Activated T-cell treated with anti-CD3 and anti-CD28 coated beads, Interleukin-2, amount 50 U/mL, for 1 hour (primary cell): ENCODE measurements around the gene RAPGEF2.
"Not testable (repeated sequence)": the region's sequence is repeated elsewhere in the genome, so short reads cannot be mapped to it uniquely, and the experiment has no call there.

Experiments
- DNase-seq: peaks from one replicate; pipeline ENCODE4 v3.0.0-alpha.2; 2020

The RAPGEF2 gene

GRCh38 chr4:159101988-159102621 is 774 bp upstream of the RAPGEF2 start:
- DNase-seq = no peak

DNA sequence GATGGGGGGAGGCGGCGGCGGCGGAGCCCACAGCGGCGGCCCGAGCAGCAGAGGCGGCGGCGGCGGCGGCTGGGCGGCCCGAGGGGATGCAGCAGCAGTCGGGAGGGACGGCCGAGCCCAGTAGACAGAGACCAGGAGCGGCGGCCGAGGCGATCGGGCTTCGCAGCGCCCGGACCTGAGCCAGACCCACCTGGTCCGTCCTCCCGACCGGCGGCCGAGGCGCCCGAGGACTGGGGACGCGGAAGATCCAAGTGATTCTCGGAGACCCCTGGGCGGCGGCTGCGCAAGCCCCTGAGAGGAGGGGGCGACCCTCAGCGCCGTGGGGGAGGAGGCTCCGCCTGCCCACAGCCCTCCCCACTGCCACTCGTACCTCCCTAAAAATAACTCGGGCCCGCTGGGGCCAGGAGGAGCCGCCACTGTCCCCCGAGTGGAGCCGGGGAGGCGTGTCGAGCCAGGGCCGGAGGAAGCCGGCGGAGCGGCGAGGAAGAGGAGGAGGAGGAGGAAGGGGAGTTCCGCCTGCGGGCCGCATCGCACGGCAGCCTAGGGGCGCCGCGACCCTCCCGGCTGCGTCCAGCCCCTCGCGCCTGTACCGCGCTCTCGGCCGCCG is 608 bp downstream of the RAPGEF2 start:
- no peak for DNase-seq

DNA sequence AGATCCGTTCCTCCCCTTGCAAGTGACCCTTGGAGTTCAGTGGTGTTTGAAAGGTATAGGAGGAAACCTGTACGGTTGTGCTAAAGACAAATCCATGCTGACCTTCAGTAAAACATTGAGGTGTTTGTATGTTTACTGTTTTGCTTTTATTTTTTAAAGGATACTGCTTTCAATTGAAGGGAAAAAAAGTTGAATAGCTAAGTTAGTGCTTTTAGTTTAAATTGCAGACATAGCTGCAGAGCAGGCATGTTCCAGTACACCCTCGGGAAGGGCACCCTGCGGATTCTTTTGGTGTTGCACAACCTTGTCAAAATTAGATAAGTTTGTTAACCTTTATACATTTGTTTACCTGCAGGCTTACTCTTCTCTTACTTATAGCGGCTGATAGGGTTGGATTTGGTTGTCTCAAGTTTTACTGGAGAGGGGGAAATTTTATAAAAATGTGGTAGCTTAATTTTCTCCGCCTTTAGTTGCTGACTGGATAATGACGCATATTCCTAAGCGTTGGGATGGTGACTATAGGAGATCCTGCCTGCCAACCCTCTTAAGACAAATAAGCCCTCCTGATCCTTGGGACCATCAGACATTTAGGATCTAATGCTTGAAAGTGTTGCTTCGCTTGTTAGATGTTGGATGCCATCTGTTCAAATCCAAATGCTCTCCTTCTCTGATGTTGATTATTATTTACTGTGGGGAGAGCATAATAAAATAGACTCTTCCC is 2.0 kb downstream of the RAPGEF2 start:
- no peak for DNase-seq

GRCh38 chr4:159105761-159106243 is 2.9 kb downstream of the RAPGEF2 start:
- no peak for DNase-seq

DNA sequence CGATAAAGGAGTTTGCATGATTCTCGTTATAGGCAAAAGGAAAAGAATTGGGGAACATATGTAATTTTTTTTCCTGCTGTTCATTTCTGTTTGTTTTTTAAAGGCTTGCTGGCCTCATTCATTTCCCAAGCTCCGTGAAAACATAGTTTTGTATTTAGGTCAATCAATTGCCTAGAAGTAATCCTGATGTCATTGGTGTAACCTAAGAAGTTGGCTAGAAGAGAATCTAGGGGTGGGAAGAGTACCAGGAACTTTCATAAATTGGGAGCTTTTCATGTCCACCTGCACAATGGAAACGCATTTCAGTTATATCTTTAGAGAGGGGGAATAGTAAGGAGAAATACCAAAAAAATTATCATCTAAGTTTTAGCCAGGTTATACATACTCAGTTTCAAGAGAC is 3.8 kb downstream of the RAPGEF2 start:
- DNase-seq = no peak

- no peak for DNase-seq
Measured at GRCh38 chr4:159107203-159107925, 4.5 kb downstream of the RAPGEF2 start.

- no peak for DNase-seq
Measured at GRCh38 chr4:159108124-159108523, 5.2 kb downstream of the RAPGEF2 start.

- DNase-seq = no peak
Measured at GRCh38 chr4:159110961-159111360, 8.1 kb downstream of the RAPGEF2 start.

DNA sequence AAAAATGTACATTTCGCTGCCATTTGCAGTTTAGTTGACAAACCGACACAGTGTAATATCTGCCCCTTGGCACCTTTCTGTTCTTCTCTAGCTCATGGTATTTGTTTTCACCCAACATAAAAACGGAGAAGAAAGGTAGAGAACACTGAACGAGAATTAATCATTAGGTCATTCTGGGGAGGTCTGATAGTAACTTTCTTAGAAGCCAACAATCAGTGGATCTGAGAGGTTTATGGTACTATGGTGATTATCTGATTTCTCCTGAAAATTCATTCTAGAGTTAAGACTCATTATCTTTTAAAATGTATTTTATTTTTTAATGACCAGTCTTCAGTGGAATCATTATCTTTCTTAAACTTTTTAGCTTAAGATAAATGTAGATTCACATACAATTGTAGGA is 8.5 kb downstream of the RAPGEF2 start:
- no peak for DNase-seq

GRCh38 chr4:159113366-159113765 is 10.5 kb downstream of the RAPGEF2 start:
- DNase-seq = not testable (repeated sequence)

DNA sequence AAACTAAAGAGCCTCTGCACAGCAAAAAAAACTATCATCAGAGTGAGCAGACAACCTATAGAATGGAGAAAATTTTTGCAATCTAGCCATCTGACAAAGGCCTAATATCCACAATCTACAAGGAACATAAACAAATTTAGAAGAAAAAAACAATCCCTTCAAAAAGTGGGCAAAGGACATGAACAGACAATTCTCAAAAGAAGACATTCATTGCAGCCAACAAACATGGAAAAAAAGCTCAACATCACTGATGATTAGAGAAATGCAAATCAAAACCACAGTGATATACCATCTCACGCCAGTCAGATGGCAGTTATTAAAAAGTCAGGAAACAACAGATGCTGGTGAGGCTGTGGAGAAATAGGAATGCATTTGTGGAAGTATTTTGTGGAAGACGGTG is 13.2 kb downstream of the RAPGEF2 start:
- DNase-seq = not testable (repeated sequence)

DNA sequence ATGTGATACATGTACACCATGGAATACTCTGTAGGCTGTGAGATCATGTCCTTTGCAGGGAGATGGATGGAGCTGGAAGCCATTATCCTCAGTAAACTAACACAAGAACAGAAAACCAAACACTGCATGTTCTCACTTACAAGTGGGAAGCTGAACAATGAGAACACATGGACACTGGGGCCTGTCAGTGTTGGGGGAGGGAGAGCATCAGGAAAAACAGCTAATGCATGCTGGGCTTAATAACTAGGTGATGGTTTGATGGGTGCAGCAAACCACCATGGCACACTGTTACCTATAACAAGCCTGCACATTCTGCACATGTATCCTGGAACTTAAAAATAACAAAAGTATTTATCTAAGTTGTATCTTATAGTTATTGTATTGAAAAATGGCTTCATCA is 13.8 kb downstream of the RAPGEF2 start:
- DNase-seq = not testable (repeated sequence)

- DNase-seq = no peak
Measured at GRCh38 chr4:159117564-159117963, 14.7 kb downstream of the RAPGEF2 start.

- DNase-seq = no peak
Measured at GRCh38 chr4:159117968-159118367, 15.1 kb downstream of the RAPGEF2 start.

GRCh38 chr4:159121371-159121770 is 18.5 kb downstream of the RAPGEF2 start:
- no peak for DNase-seq

- no peak for DNase-seq
Measured at GRCh38 chr4:159126716-159127115, 23.8 kb downstream of the RAPGEF2 start.

GRCh38 chr4:159127745-159128518 is 25.1 kb downstream of the RAPGEF2 start:
- no peak for DNase-seq

DNA sequence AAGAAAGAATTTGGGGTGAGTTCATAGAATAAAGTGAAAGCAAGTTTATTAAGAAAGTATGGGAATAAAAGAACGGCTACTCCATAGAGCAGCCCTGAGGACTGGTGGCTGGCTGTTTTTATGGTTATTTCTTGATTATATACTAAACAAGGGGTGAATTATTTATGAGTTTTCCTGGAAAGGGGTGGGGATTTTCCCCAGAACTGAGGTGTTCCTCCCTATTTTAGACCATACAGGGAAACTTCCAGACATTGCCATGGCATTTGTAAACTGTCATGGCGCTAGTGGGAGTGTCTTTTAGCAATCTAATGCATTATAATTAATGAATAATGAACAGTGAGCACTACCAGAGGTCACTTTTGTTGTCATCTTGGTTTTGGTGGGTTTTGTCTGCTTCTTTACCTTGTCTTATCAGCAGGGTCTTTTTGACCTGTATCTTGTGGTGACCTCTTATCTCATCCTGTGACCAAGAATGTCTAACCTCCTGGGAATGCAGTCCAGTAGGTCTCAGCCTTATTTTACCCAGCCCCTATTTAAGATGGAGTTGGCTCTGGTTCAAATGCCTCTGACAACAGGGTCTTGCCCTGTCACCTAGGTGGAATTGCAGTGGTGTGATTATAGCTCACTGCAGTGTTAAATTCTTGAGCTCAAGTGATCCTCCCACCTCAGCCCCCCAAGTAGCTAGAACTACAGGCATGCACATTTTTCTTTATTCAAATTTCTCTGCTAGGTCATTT is 27.1 kb downstream of the RAPGEF2 start:
- DNase-seq = no peak

DNA sequence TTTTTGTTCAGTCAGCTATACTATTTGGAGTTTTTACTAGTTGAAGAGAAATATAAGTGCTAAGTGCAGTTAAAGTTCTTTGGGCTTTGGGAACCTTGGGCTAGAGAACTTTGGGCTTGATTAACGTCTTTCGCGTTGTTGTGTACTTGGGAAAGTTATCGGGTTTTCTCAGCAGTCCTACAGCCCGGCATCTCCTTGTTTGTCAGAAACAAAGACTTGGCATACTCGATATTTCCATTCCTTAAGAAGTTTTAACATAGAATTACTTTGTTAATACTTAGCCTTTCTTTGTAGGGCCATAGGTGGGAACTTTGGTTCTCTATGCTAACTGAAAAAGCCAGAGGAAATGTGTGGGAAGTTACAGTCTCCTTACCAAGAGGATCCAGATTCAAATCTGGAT is 28.7 kb downstream of the RAPGEF2 start:
- no peak for DNase-seq

- DNase-seq = no peak
Measured at GRCh38 chr4:159134429-159134828, 31.6 kb downstream of the RAPGEF2 start.

- no peak for DNase-seq
Measured at GRCh38 chr4:159137176-159137575, 34.3 kb downstream of the RAPGEF2 start.

DNA sequence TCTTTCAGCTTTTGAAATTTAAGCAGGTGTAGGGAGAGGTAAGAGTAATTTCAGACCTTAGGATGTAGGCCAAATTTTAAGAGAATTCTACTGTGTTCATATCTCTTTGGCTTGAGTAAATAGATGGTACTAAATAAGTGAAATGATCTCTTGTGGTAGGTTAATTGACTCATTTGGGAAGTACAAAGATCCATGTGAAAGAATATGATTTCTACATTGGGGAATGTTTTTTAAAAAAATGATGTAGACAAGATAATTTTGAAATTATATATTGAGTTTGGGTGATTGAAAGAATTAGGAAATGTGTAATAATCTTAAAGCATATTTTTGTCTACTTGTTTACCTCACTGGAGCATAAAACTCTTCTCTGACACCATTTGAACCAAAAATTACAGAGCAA is 35.6 kb downstream of the RAPGEF2 start:
- DNase-seq = no peak
